ENCODE results near the gene SECISBP2.

DNA sequence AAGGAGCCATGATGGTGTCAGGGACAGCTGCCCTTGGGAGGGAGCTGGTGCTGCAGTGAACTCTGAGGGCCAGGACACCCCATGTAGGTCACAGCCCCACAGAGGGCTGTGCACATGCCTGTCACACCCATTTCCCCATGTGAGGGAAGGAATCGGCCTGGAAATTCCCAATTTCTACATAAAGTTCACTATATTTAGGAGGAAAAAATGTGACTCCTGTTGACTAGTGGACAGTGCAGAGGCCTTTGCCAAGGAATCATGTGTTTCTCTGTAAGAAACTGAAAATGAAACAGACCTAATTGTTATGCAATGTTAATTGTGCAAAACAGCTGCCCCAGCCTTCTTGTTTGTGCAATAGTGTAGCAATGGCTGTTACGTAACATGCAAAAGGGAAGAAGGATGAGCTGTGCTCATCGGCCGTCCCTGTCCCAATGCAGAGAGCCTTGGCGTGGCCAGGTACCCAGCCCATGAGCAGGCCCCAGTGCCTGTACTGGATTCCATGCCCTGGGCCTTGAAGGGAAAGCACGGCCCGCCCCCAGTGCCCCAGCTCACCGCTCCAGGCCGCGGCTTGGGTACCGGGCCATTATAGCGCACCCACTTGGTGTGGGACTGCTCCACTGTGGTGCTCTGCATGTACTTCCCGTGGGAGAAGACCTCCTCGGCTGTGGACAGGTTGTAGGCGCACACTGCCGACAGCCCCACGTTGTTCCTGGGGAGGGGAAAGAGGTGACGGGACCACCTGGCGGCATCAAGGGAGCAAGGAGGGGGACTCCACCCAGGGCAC lies 70.0 kb downstream of the SECISBP2 start:
- TF ChIP-seq EZH2 (IDR thresholded peaks at IDR 0.05; ENCODE audit: low read length), result no peak
- TF ChIP-seq, protein P1, sequence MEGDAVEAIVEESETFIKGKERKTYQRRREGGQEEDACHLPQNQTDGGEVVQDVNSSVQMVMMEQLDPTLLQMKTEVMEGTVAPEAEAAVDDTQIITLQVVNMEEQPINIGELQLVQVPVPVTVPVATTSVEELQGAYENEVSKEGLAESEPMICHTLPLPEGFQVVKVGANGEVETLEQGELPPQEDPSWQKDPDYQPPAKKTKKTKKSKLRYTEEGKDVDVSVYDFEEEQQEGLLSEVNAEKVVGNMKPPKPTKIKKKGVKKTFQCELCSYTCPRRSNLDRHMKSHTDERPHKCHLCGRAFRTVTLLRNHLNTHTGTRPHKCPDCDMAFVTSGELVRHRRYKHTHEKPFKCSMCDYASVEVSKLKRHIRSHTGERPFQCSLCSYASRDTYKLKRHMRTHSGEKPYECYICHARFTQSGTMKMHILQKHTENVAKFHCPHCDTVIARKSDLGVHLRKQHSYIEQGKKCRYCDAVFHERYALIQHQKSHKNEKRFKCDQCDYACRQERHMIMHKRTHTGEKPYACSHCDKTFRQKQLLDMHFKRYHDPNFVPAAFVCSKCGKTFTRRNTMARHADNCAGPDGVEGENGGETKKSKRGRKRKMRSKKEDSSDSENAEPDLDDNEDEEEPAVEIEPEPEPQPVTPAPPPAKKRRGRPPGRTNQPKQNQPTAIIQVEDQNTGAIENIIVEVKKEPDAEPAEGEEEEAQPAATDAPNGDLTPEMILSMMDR (optimal IDR thresholded peaks at IDR 0.05 in 1 of 3, IDR thresholded peaks at IDR 0.05 in 1 of 3, conservative IDR thresholded peaks at IDR 0.05 in 1 of 3; ENCODE audit: extremely low read depth in 1 of 3, insufficient read depth in 2 of 3, low read length in 3 of 3), result no peak
